Tibial nerve (tissue), 4 donors: ENCODE measurements around the gene SLC9A4. TPM values are rescaled to one million over a fixed set of nuclear protein-coding genes. Genes with fewer than 3 reads are reported as not detected.
"Not testable (repeated sequence)": the region's sequence is repeated elsewhere in the genome, so short reads cannot be mapped to it uniquely, and the experiment has no call there.

Source experiments
- DNase-seq, 2 donors: peaks; one replicate each; pipeline ENCODE4 v3.0.0-alpha.2; 2019; ENCODE audit warnings: low spot score in 2 of 2
- H3K27ac ChIP-seq, 4 donors: fragments of 200-600 bp; sonication (generic) in 3 of 4; one replicate each; pipeline ENCODE4 v1.5.1; 2017 to 2019; ENCODE audit warnings: mild to moderate bottlenecking in 1 of 4
- H3K27me3 ChIP-seq, 2 donors: fragments of 200-600 bp; sonication (generic) in 1 of 2; one replicate each; pipeline versions ENCODE4 v1.5.1 to v1.6.0; 2017 to 2019
- H3K36me3 ChIP-seq, 3 donors: fragments of 200-600 bp; sonication (generic); one replicate each; pipeline ENCODE4 v1.5.1; 2018 to 2019
- H3K4me1 ChIP-seq, 4 donors: fragments of 200-600 bp; sonication (generic) in 3 of 4; one replicate each; pipeline ENCODE4 v1.5.1; 2017 to 2019
- H3K4me3 ChIP-seq, 4 donors: fragments of 200-600 bp; sonication (generic) in 3 of 4; one replicate each; pipeline ENCODE4 v1.5.1; 2017 to 2019; ENCODE audit warnings: mild to moderate bottlenecking in 1 of 4, moderate library complexity in 1 of 4
- H3K9me3 ChIP-seq, 4 donors: fragments of 200-600 bp; sonication (generic) in 3 of 4; one replicate each; pipeline ENCODE4 v1.5.1; 2017 to 2019
- EP300 ChIP-seq, 2 donors: sonication (generic); formaldehyde crosslinking; IDR thresholded peaks; one replicate each; pipeline ENCODE4 v1.6.1; 2017; ENCODE audit warnings: antibody characterized with exemption in 2 of 2, mild to moderate bottlenecking in 1 of 2
- POLR2A ChIP-seq, 2 donors: fragments of 450-650 bp; IDR thresholded peaks; one replicate each; pipeline ENCODE4 v1.6.1; 2017; ENCODE audit warnings: antibody characterized with exemption in 2 of 2, mild to moderate bottlenecking in 2 of 2, moderate library complexity in 2 of 2
- WGBS, 2 donors: methylation state at CpG; one replicate each; pipeline ENCODE4 v1.1.5; 2018; 5-methylcytosine and 5-hydroxymethylcytosine counted together
- total RNA-seq, 4 donors: library from RNA; depleted of rRNA; stranded (reverse); fragments of >200 nt; gene quantifications; one replicate each; pipeline ENCODE4 v1.1.0, GENCODE V29; 2016
- TF ChIP-seq, protein P1 (sequence below), 5 experiments: fragments of 200-600 bp in 3 of 5; fragments of 450-650 bp in 2 of 5; sonication (generic) in 3 of 5; IDR thresholded peaks; one replicate each; pipeline ENCODE4 v1.5.1; 2016 to 2019; ENCODE audit warnings: antibody characterized with exemption in 5 of 5, mild to moderate bottlenecking in 3 of 5, moderate library complexity in 2 of 5

SLC9A4 gene
- total RNA-seq, 4 donors from 2014 or later, result 0.30 TPM; not detected in 3

DNA sequence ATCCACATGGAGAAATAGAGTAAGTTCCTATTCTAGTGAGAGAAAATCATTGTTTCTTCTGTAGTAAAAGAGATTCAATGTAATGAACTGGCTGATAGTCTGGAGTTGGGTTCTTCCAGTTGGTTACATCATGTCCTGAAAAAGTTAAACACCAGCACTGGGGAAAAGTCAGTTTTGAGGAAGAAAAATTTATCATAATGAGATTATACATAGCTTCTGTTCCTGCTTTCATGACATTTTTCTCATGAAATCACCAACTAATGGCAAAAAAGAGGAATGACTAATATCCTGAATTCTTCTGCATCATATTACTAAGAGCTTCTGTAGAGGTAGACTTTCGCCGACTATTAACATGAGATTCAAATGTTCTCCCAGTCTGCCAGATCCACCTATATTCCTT is 77.1 kb downstream of the SLC9A4 start:
- DNase-seq, result no peak
- no peaks in the 10 kb centered on the region for H3K4me1 ChIP-seq
- H3K4me3 ChIP-seq, result no peak overlapping the region
- WGBS, 2 donors, result 98% methylated on average over 2 of the region's 2 CpGs
- TF ChIP-seq, protein P1, sequence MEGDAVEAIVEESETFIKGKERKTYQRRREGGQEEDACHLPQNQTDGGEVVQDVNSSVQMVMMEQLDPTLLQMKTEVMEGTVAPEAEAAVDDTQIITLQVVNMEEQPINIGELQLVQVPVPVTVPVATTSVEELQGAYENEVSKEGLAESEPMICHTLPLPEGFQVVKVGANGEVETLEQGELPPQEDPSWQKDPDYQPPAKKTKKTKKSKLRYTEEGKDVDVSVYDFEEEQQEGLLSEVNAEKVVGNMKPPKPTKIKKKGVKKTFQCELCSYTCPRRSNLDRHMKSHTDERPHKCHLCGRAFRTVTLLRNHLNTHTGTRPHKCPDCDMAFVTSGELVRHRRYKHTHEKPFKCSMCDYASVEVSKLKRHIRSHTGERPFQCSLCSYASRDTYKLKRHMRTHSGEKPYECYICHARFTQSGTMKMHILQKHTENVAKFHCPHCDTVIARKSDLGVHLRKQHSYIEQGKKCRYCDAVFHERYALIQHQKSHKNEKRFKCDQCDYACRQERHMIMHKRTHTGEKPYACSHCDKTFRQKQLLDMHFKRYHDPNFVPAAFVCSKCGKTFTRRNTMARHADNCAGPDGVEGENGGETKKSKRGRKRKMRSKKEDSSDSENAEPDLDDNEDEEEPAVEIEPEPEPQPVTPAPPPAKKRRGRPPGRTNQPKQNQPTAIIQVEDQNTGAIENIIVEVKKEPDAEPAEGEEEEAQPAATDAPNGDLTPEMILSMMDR (IDR thresholded peaks at IDR 0.05), result no peak
- H3K9me3 ChIP-seq, result peaks cover 0 to 36% (median 0%) of the 10 kb centered on the region in 4 donors
- H3K27me3 ChIP-seq, result no peaks in the 10 kb centered on the region
- no peaks in the 10 kb centered on the region for H3K36me3 ChIP-seq
- no peak overlapping the region for H3K27ac ChIP-seq

DNA sequence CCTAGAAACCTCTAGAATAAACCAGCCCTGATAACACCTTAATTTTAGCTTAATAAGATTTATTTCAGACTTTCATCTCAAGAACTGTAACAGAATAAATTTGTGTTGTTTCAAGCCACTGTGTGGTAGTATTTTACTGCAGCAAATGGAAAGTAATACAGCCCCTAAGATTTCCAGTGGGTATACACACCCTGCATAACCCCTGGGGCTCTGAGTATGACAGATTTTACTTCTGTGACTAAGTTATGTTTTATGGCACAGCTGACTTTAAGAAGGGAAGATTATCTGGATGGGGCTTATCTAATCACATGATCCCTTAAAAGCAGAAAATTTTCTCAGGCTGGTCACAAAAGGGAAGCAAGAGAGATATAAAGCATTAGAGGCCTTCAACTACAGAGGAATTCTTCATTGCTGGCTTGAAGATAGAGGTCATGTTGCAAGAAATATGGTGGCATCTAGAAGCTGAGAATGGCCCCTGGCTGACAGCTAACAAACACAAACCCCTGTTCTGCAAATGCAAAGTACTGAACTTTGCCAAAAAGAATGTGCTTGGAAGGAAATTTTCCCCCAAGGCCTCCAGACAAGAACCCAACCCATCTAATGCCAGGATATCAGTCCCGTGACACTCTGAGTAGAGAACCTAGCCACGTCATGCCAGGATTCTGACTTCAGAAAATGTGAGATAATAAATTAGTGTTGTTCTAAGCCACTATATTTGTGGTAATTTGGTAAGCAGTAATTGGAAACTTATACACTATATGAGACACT is 78.5 kb downstream of the SLC9A4 start:
- H3K27me3 ChIP-seq, result no peaks in the 10 kb centered on the region
- H3K4me3 ChIP-seq, result no peak overlapping the region
- no peak for TF ChIP-seq EP300 (IDR thresholded peaks at IDR 0.05)
- TF ChIP-seq POLR2A (IDR thresholded peaks at IDR 0.05), result no peak
- TF ChIP-seq, protein P1 (IDR thresholded peaks at IDR 0.05), result no peak
- 70 to 75% methylated on average over 2 of the region's 2 CpGs for WGBS, 2 donors
- no peaks in the 10 kb centered on the region for H3K4me1 ChIP-seq
- H3K27ac ChIP-seq, result no peak overlapping the region
- DNase-seq, result no peak
- peaks cover 0 to 36% (median 0%) of the 10 kb centered on the region in 4 donors for H3K9me3 ChIP-seq
- no peaks in the 10 kb centered on the region for H3K36me3 ChIP-seq

GRCh38 chr2:102553601-102554000 is 80.6 kb downstream of the SLC9A4 start:
- no peak overlapping the region for H3K27ac ChIP-seq
- DNase-seq, result no peak
- peaks cover 0 to 24% (median 0%) of the 10 kb centered on the region in 4 donors for H3K9me3 ChIP-seq
- no peaks in the 10 kb centered on the region for H3K4me1 ChIP-seq
- WGBS, 2 donors, result 0 to 37% methylated on average over 1 of the region's 1 CpG
- no peaks in the 10 kb centered on the region for H3K36me3 ChIP-seq
- TF ChIP-seq, protein P1 (IDR thresholded peaks at IDR 0.05), result no peak
- TF ChIP-seq EP300 (IDR thresholded peaks at IDR 0.05) (no peak), POLR2A (IDR thresholded peaks at IDR 0.05) (no peak)
- H3K4me3 ChIP-seq, result no peak overlapping the region
- no peaks in the 10 kb centered on the region for H3K27me3 ChIP-seq

GRCh38 chr2:102558463-102558862 is 85.4 kb downstream of the SLC9A4 start:
- no peak for DNase-seq
- H3K4me3 ChIP-seq, result no peak overlapping the region
- no peaks in the 10 kb centered on the region for H3K27me3 ChIP-seq
- WGBS, 2 donors, result 87% methylated on average over 1 of the region's 1 CpG
- no peak for TF ChIP-seq POLR2A (IDR thresholded peaks at IDR 0.05)
- TF ChIP-seq, protein P1 (IDR thresholded peaks at IDR 0.05), result no peak
- TF ChIP-seq EP300 (IDR thresholded peaks at IDR 0.05), result no peak
- H3K27ac ChIP-seq, result no peak overlapping the region
- H3K9me3 ChIP-seq, result no peaks in the 10 kb centered on the region
- no peaks in the 10 kb centered on the region for H3K4me1 ChIP-seq
- no peaks in the 10 kb centered on the region for H3K36me3 ChIP-seq

- WGBS, 2 donors, result 86 to 96% methylated on average over 1 of the region's 1 CpG
Observed at GRCh38 chr2:102562542-102562941, 89.5 kb downstream of the SLC9A4 start.

More at GRCh38 chr2:102562542-102562941, 89.5 kb downstream of the SLC9A4 start:
- H3K4me1 ChIP-seq, H3K27me3 ChIP-seq, H3K36me3 ChIP-seq, DNase-seq, H3K27ac ChIP-seq, H3K4me3 ChIP-seq: not testable (repeated sequence)
- peaks cover 0 to 12% (median 0%) of the 10 kb centered on the region in 4 donors for H3K9me3 ChIP-seq
